Hematopoietic multipotent progenitor cell treated with erythropoietin and hydrocortisone succinate and interleukin-3 and kit ligand, for 15 days (in vitro differentiated cells): ENCODE data around the gene HDLBP.
"Not testable (repeated sequence)": the region's sequence is repeated elsewhere in the genome, so short reads cannot be mapped to it uniquely, and the experiment has no call there.

ENCODE experiments used
- DNase-seq: peaks from one replicate; pipeline ENCODE4 v3.0.0-alpha.2; 2015; ENCODE audit warnings: low spot score

Gene HDLBP

GRCh38 chr2:241207641-241208040, 107.8 kb downstream of the HDLBP start:
- no peak for DNase-seq

- DNase-seq = no peak
Observed at GRCh38 chr2:241207151-241207550, 108.3 kb downstream of the HDLBP start.

GRCh38 chr2:241205086-241205485, 110.4 kb downstream of the HDLBP start:
- DNase-seq = no peak

- no peak for DNase-seq
Observed at GRCh38 chr2:241204490-241204889, 111.0 kb downstream of the HDLBP start.

- DNase-seq = no peak
Observed at GRCh38 chr2:241204010-241204384, 111.5 kb downstream of the HDLBP start.

GRCh38 chr2:241203218-241204009, 112.1 kb downstream of the HDLBP start:
- DNase-seq = no peak

- DNase-seq = no peak
Observed at GRCh38 chr2:241202681-241203080, 112.8 kb downstream of the HDLBP start.

- no peak for DNase-seq
Observed at GRCh38 chr2:241202268-241202585, 113.2 kb downstream of the HDLBP start.

- no peak for DNase-seq
Observed at GRCh38 chr2:241201445-241202267, 113.8 kb downstream of the HDLBP start.

- DNase-seq = no peak
Observed at GRCh38 chr2:241200822-241201395, 114.6 kb downstream of the HDLBP start.

GRCh38 chr2:241199897-241200821, 115.3 kb downstream of the HDLBP start:
- DNase-seq = no peak

- DNase-seq = no peak
Observed at GRCh38 chr2:241199286-241199685, 116.2 kb downstream of the HDLBP start.

GRCh38 chr2:241198381-241199279, 116.8 kb downstream of the HDLBP start:
- no peak for DNase-seq

GRCh38 chr2:241197947-241198346, 117.5 kb downstream of the HDLBP start:
- DNase-seq = no peak

- not testable (repeated sequence) for DNase-seq
Observed at GRCh38 chr2:241197246-241197645, 118.2 kb downstream of the HDLBP start.

GRCh38 chr2:241195506-241196130, 119.9 kb downstream of the HDLBP start:
- no peak for DNase-seq

- DNase-seq = no peak
Observed at GRCh38 chr2:241194811-241195210, 120.7 kb downstream of the HDLBP start.

- DNase-seq = no peak
Observed at GRCh38 chr2:241193271-241193670, 122.2 kb downstream of the HDLBP start.

GRCh38 chr2:241191081-241191480, 124.4 kb downstream of the HDLBP start:
- peak; percentile 7 for DNase-seq

GRCh38 chr2:241190291-241190981, 125.0 kb downstream of the HDLBP start:
- no peak for DNase-seq
